IMR-90 (cell line): ENCODE data around the gene AOPEP. TPM values are rescaled to one million over a fixed set of nuclear protein-coding genes. Genes with fewer than 3 reads are reported as not detected.

Source experiments
- ATAC-seq: fragments of 200-7000 bp; cut with Tn5 transposase; 2 replicates; pipeline ENCODE4 v1.9.1; 2020; ENCODE audit warnings: low read depth, mild to moderate bottlenecking, moderate library complexity
- BruUV-seq: library from RNA; stranded (reverse); fragments of 400-500 nt; replicated peaks from 2 replicates; lab custom pipeline; 2021; lab: Mats Ljungman, UMichigan
- CTCF ChIA-PET: fragments of 300-600 bp; formaldehyde crosslinking; extraction: SDS; loops from one replicate; lab custom pipeline; 2021; ENCODE audit warnings: antibody characterized with exemption; lab: Yijun Ruan, JAX
- POLR2A ChIA-PET: fragments of 300-600 bp; sonication (Branson Sonifier 250); formaldehyde crosslinking; loops from one replicate; lab custom pipeline; 2022; ENCODE audit warnings: antibody characterized with exemption; ENCODE audit not compliant: unreplicated experiment; lab: Charles Lee
- DNase-seq: peaks from one replicate; pipeline ENCODE4 v3.0.0; 2013
- H2AFZ ChIP-seq: replicated peaks from 2 replicates; pipeline ENCODE3; 2013; ENCODE audit warnings: low read length, mild to moderate bottlenecking; ENCODE audit not compliant: poor library complexity
- H2AK5ac ChIP-seq: 2 replicates; pipeline ENCODE4 v1.6.1; 2013; ENCODE audit warnings: low read depth, low read length, inconsistent platforms
- H2AK9ac ChIP-seq: replicated peaks from 2 replicates; pipeline ENCODE3; 2013; ENCODE audit warnings: mild to moderate bottlenecking, low read depth, low read length, moderate library complexity; ENCODE audit not compliant: poor library complexity
- H2BK120ac ChIP-seq: 2 replicates; pipeline ENCODE4 v1.6.1; 2013; ENCODE audit warnings: low read depth, low read length, inconsistent platforms
- H2BK15ac ChIP-seq: 3 replicates; pipeline ENCODE4 v1.6.1; 2013; ENCODE audit warnings: low read depth, low read length, inconsistent platforms
- H2BK20ac ChIP-seq: 2 replicates; pipeline ENCODE4 v1.6.1; 2013; ENCODE audit warnings: low read depth, mild to moderate bottlenecking, inconsistent platforms, low read length, moderate library complexity
- H2BK5ac ChIP-seq: 2 replicates; pipeline ENCODE4 v1.6.1; 2013; ENCODE audit warnings: mild to moderate bottlenecking, low read depth, low read length, inconsistent platforms; ENCODE audit not compliant: poor library complexity, severe bottlenecking
- H3K14ac ChIP-seq: replicated peaks from 2 replicates; pipeline ENCODE4 v1.6.1; 2013; ENCODE audit warnings: low read depth, low read length, inconsistent platforms
- H3K18ac ChIP-seq: 2 replicates; pipeline ENCODE4 v1.6.1; 2013; ENCODE audit warnings: low read depth, low read length, control low read depth
- H3K23ac ChIP-seq: 2 replicates; pipeline ENCODE4 v1.6.1; 2013; ENCODE audit warnings: low read depth, low read length, inconsistent platforms
- H3K27ac ChIP-seq: 2 replicates; pipeline ENCODE4 v1.5.1; 2013; ENCODE audit warnings: mild to moderate bottlenecking, control low read depth, low read length; ENCODE audit not compliant: insufficient read depth
- H3K27me3 ChIP-seq: 2 replicates; pipeline ENCODE4 v1.6.1; 2013; ENCODE audit warnings: low read length; ENCODE audit not compliant: control insufficient read depth, insufficient read depth
- H3K36me3 ChIP-seq: 2 replicates; pipeline ENCODE4 v1.6.1; 2013; ENCODE audit warnings: low read length, mixed read lengths; ENCODE audit not compliant: control insufficient read depth, insufficient read depth
- H3K4ac ChIP-seq: 2 replicates; pipeline ENCODE4 v1.6.1; 2013; ENCODE audit warnings: low read depth, low read length, inconsistent platforms
- H3K4me1 ChIP-seq: 2 replicates; pipeline ENCODE4 v1.6.1; 2013; ENCODE audit warnings: low read length, mixed read lengths; ENCODE audit not compliant: control insufficient read depth, insufficient read depth
- H3K4me2 ChIP-seq: 2 replicates; pipeline ENCODE4 v1.6.1; 2013; ENCODE audit warnings: low read depth, mild to moderate bottlenecking, control low read depth, low read length, moderate library complexity
- H3K4me3 ChIP-seq: 2 replicates; pipeline ENCODE4 v1.5.1; 2013; ENCODE audit warnings: low read depth, mild to moderate bottlenecking, control low read depth, low read length, moderate library complexity; ENCODE audit not compliant: insufficient read depth
- H3K56ac ChIP-seq: 2 replicates; pipeline ENCODE4 v1.6.1; 2013; ENCODE audit warnings: low read length, inconsistent platforms; ENCODE audit not compliant: insufficient read depth; ENCODE audit errors: extremely low read depth
- H3K79me1 ChIP-seq, 2 experiments: 2 replicates each; pipeline ENCODE4 v1.6.1; 2013; ENCODE audit warnings: low read length in 2 of 2, inconsistent platforms in 1 of 2, low read depth in 1 of 2
- H3K9ac ChIP-seq: 2 replicates; pipeline ENCODE4 v1.6.1; 2013; ENCODE audit warnings: low read depth, low read length, control low read depth
- H3K9me1 ChIP-seq: 2 replicates; pipeline ENCODE4 v1.6.1; 2013; ENCODE audit warnings: low read length, inconsistent platforms; ENCODE audit not compliant: insufficient read depth
- H3K9me3 ChIP-seq: 2 replicates; pipeline ENCODE4 v1.6.1; 2013; ENCODE audit warnings: low read length; ENCODE audit not compliant: control insufficient read depth, insufficient read depth
- H4K20me1 ChIP-seq: 2 replicates; pipeline ENCODE4 v1.6.1; 2013; ENCODE audit warnings: low read length, inconsistent platforms; ENCODE audit not compliant: insufficient read depth
- H4K5ac ChIP-seq: 2 replicates; pipeline ENCODE4 v1.6.1; 2013; ENCODE audit warnings: mild to moderate bottlenecking, low read depth, low read length, control low read depth
- H4K8ac ChIP-seq, 2 experiments: 2 replicates each; pipeline ENCODE4 v1.6.1; 2013; ENCODE audit warnings: low read depth in 2 of 2, low read length in 2 of 2, control low read depth in 1 of 2, inconsistent platforms in 1 of 2
- H4K91ac ChIP-seq: 2 replicates; pipeline ENCODE4 v1.6.1; 2013; ENCODE audit warnings: low read depth, low read length, inconsistent platforms; ENCODE audit not compliant: insufficient read depth
- BHLHE40 ChIP-seq: fragments of 150-350 bp; IDR thresholded peaks from 2 replicates; pipeline ENCODE4 v1.6.1; 2016; ENCODE audit warnings: mild to moderate bottlenecking, low read depth, low read length
- CHD1 ChIP-seq: IDR thresholded peaks from 2 replicates; pipeline ENCODE4 v1.6.1; 2012; ENCODE audit warnings: low read depth, low read length, improper control_type of control experiment
- CTCF ChIP-seq: conservative IDR thresholded peaks from 2 replicates; pipeline ENCODE4 v1.5.1; 2012; ENCODE audit warnings: mild to moderate bottlenecking, low read depth, low read length, improper control_type of control experiment
- FOS ChIP-seq: fragments of 150-350 bp; IDR thresholded peaks from 2 replicates; pipeline ENCODE4 v1.6.1; 2016; ENCODE audit warnings: low read depth, low read length
- MAFK ChIP-seq: IDR thresholded peaks from 2 replicates; pipeline ENCODE4 v1.6.1; 2012; ENCODE audit warnings: low read depth, low read length, improper control_type of control experiment
- MAZ ChIP-seq: IDR thresholded peaks from 2 replicates; pipeline ENCODE4 v1.6.1; 2012; ENCODE audit warnings: low read depth, mild to moderate bottlenecking, low read length, improper control_type of control experiment, moderate library complexity, borderline replicate concordance
- POLR2A ChIP-seq: IDR thresholded peaks from 2 replicates; pipeline ENCODE4 v1.6.1; 2012; ENCODE audit warnings: mild to moderate bottlenecking, low read depth, low read length
- WGBS, 2 experiments: methylation state at CpG; one replicate each; pipeline versions ENCODE4 v1.1.5 to v1.1.7; 2013; ENCODE audit warnings: missing lambda C conversion rate in 2 of 2; ENCODE audit not compliant: insufficient read length in 1 of 2; ENCODE audit errors: extremely low coverage in 2 of 2; 5-methylcytosine and 5-hydroxymethylcytosine counted together
- dilution Hi-C: fragments of 300-500 bp; cut with HindIII; formaldehyde crosslinking; loops from one replicate; pipeline ENCODE4 v1.14.3; 2018; ENCODE audit warnings: low sequenced_read_pairs; ENCODE audit not compliant: unreplicated experiment
- in situ Hi-C: fragments of 300-500 bp; cut with MboI; formaldehyde crosslinking; loops from 3 replicates; pipeline ENCODE4 v1.14.3; 2019; ENCODE audit warnings: low sequenced_read_pairs, inconsistent platforms, mixed read lengths
- intact Hi-C: fragments of 100-400 bp; cut with micrococcal nuclease; formaldehyde crosslinking; loops from 2 replicates; pipeline ENCODE4 v1.10.0; 2022
- polyA plus RNA-seq, 3 experiments: library from polyadenylated mRNA; depleted of rRNA; stranded (reverse); fragments of >200 nt; gene quantifications; 2 replicates each; pipeline ENCODE4 v1.2.3, GENCODE V29; 2012; ENCODE audit warnings: low replicate concordance in 1 of 3
- total RNA-seq: library from RNA; depleted of rRNA; stranded (reverse); fragments of >200 nt; gene quantifications from 2 replicates; pipeline ENCODE4 v1.2.3, GENCODE V29; 2012

The AOPEP gene
- total and polyA plus RNA-seq, 2 of the 4 experiments (the other 2 are of a cell fraction), result 34.9 to 38.7 TPM

- Histone ChIP-seq H4K91ac (no peak overlapping the region), H4K5ac (no peak overlapping the region), H3K4me3 (no peak overlapping the region), H3K4me2 (no peak overlapping the region), H3K27me3 (no peaks in the 10 kb centered on the region), H3K27ac (no peak overlapping the region), H4K8ac (no peak overlapping the region), H3K4ac (no peak overlapping the region), H2BK20ac (no peak overlapping the region), H3K23ac (no peak overlapping the region), H3K9me3 (no peaks in the 10 kb centered on the region), H2AFZ (no peak overlapping the region), H2AK5ac (no peak overlapping the region), H2BK120ac (no peak overlapping the region), H2AK9ac (no peak overlapping the region), H3K56ac (no peak overlapping the region), H3K4me1 (no peaks in the 10 kb centered on the region; the same call in 1 of the 2 replicates), H3K79me1 (no peaks in the 10 kb centered on the region; a peak in 1 of 4 replicates), H3K9ac (no peak overlapping the region), H2BK5ac (no peak overlapping the region), H4K20me1 (no peaks in the 10 kb centered on the region), H3K9me1 (no peaks in the 10 kb centered on the region; the same call in 1 of the 2 replicates), H3K18ac (no peak overlapping the region), H2BK15ac (no peak overlapping the region), H3K36me3 (no peaks in the 10 kb centered on the region), H3K14ac (no peak overlapping the region)
- no peak for TF ChIP-seq CTCF
- no peak for TF ChIP-seq FOS
- no peak for TF ChIP-seq POLR2A
- no peak for TF ChIP-seq CHD1
- no peak for TF ChIP-seq MAFK
- TF ChIP-seq BHLHE40, result no peak
- no peak for TF ChIP-seq MAZ
- in situ Hi-C loops, result loop anchor here (5.0 kb wide), 1 partner anchor 443 kb away; no protein-coding TSS in a partner anchor
- intact Hi-C loops, result loop anchor here (10.0 kb wide), 1 partner anchor 211 kb away; no protein-coding TSS in a partner anchor
- ATAC-seq (no peak), DNase-seq (no peak)
- dilution Hi-C loops, result no loop called here
- ChIA-PET POLR2A (no interaction called here), CTCF (interaction anchor here (1.3 kb wide), 1 partner anchor 457 kb away, joined by 4 read pairs; no protein-coding TSS in a partner anchor)
- WGBS, 2 experiments, result no CpG with 5 or more reads among the region's 3 CpGs
- BruUV-seq, result no TSS peak
These were observed 399.2 kb downstream of the AOPEP start for GRCh38 chr9:95125652-95126051.
